Spleen (tissue), 11 donors: ENCODE results near the gene MEI1. TPM values are rescaled to one million over a fixed set of nuclear protein-coding genes. Genes with fewer than 3 reads are reported as not detected.
"Not testable (repeated sequence)": the region's sequence is repeated elsewhere in the genome, so short reads cannot be mapped to it uniquely, and the experiment has no call there.

ENCODE experiments used
- DNase-seq: peaks from one replicate; pipeline ENCODE4 v3.0.0-alpha.2; 2020
- H3K27ac ChIP-seq, 8 donors: fragments of 200-600 bp; sonication (generic) in 7 of 8; 1 replicate in 4 of 8; 2 replicates in 4 of 8; pipeline versions ENCODE4 v1.5.0 to v1.8.0; 2016 to 2021; ENCODE audit warnings: inconsistent platforms in 4 of 8, mild to moderate bottlenecking in 4 of 8, moderate library complexity in 1 of 8
- H3K27me3 ChIP-seq, 7 donors: fragments of 200-600 bp; sonication (generic) in 6 of 7; replicated peaks in 1 of 7; 1 replicate in 4 of 7; 2 replicates in 3 of 7; pipeline versions ENCODE4 v1.5.0 to v1.8.0; 2016 to 2021; ENCODE audit warnings: inconsistent platforms in 3 of 7, mild to moderate bottlenecking in 1 of 7
- H3K36me3 ChIP-seq, 6 donors: fragments of 200-600 bp; sonication (generic) in 5 of 6; 1 replicate in 4 of 6; 2 replicates in 2 of 6; pipeline versions ENCODE4 v1.5.0 to v1.8.0; 2016 to 2021; ENCODE audit warnings: inconsistent platforms in 2 of 6
- H3K4me1 ChIP-seq, 6 donors: fragments of 200-600 bp; sonication (generic) in 5 of 6; 1 replicate in 3 of 6; 2 replicates in 3 of 6; pipeline versions ENCODE4 v1.5.0 to v1.8.0; 2016 to 2021; ENCODE audit warnings: inconsistent platforms in 3 of 6
- H3K4me3 ChIP-seq, 8 donors: fragments of 200-600 bp; sonication (generic) in 7 of 8; 1 replicate in 4 of 8; 2 replicates in 4 of 8; pipeline versions ENCODE4 v1.5.0 to v1.8.0; 2016 to 2021; ENCODE audit warnings: inconsistent platforms in 4 of 8, mild to moderate bottlenecking in 4 of 8, moderate library complexity in 2 of 8
- H3K9me3 ChIP-seq, 8 donors: fragments of 200-600 bp; sonication (generic) in 7 of 8; 1 replicate in 4 of 8; 2 replicates in 4 of 8; pipeline versions ENCODE4 v1.5.0 to v1.8.0; 2016 to 2021; ENCODE audit warnings: inconsistent platforms in 4 of 8
- POLR2A ChIP-seq, 3 donors: fragments of 450-650 bp; IDR thresholded peaks; one replicate each; pipeline ENCODE4 v1.5.1; 2017; ENCODE audit warnings: antibody characterized with exemption in 3 of 3, mild to moderate bottlenecking in 1 of 3
- POLR2AphosphoS5 ChIP-seq, 3 donors: sonication (generic); formaldehyde crosslinking; IDR thresholded peaks; one replicate each; pipeline ENCODE4 v1.5.1; 2017; ENCODE audit warnings: antibody characterized with exemption in 3 of 3
- WGBS, 5 donors: extraction: QIAGEN DNeasy Blood & Tissue Kit in 3 of 5; methylation state at CpG; one replicate each; pipeline versions ENCODE4 v1.1.5 to v1.1.7; 2013 to 2018; 5-methylcytosine and 5-hydroxymethylcytosine counted together
- intact Hi-C: fragments of 100-400 bp; cut with DNase I; formaldehyde crosslinking; loops from one replicate; pipeline ENCODE4 v1.15.0; 2023; ENCODE audit warnings: low total_unique reads
- polyA plus RNA-seq, 3 donors: library from polyadenylated mRNA; stranded (reverse); fragments of 200-250 nt; gene quantifications; one replicate each; pipeline ENCODE4 v1.2.1, GENCODE V29; 2013
- total RNA-seq, 7 donors: library from RNA; depleted of rRNA in 3 of 7; stranded (reverse); fragments of >200 nt in 3 of 7; fragmentation: NEBNext Ultra II Directional in 4 of 7; extraction: Animal tissue kit (Norgen Biotek cat#: 25700) in 4 of 7; gene quantifications; one replicate each; pipeline versions ENCODE4 v1.1.0 to v1.2.1, GENCODE V29; 2016 to 2021
- TF ChIP-seq, protein P1 (sequence below), 11 experiments: fragments of 200-600 bp in 7 of 11; fragments of 450-650 bp in 4 of 11; sonication (generic) in 4 of 11; IDR thresholded peaks in 8 of 11; conservative IDR thresholded peaks in 3 of 11; 1 replicate in 7 of 11; 2 replicates in 4 of 11; pipeline versions ENCODE4 v1.4.0 to v1.8.0; 2016 to 2021; ENCODE audit warnings: antibody characterized with exemption in 11 of 11, inconsistent platforms in 4 of 11, mild to moderate bottlenecking in 1 of 11
- donor health status: healthy with polysubstance abuse.
- donor health status: DM: no; HTN: no; CAD: no; lungs with moderate emphysema.
- donor health status: DM: no; HTN: no; CAD: no.
- donor health status: Bipolar disorder and iron deficiency.
- donor health status: healthy.
- donor health status: DM: no; HTN: no; CAD: no.
- donor health status: DM: yes; HTN: yes; CAD: no.

The MEI1 gene
- total and polyA plus RNA-seq, 10 donors = 17.7 to 56.5 (median 22.1) TPM

DNA sequence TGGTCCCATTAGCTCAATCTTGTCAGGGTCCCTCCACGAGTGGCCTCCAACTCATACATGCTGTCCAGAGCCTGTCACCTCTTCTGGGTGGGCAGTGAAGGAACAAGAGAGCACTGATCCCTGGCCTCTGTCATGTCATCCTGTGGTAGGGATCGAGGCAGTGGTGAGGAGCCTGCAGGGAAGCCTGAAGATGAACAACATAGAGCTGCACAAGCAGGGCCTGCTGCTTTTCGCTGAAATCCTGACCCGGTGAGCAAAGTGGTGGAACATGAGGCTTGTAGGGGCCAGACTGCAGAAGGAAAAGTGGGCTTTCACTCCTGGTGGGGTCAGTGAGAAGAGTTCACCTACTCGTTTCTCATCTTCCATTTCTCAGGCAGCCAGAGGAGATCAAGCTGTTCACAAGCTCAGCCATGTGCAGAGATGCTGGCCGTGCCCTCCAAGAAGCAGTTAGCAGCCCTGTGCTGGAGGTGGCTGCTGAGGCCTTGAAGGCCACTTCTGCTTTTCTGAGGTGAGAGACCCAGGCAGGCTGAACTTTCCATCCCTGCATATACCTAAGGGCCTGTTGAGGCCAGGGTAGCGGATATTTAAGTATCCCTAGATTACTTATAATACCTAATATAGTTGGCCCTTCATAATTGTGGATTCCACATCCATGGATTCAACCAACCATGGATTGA, 32.9 kb downstream of the MEI1 start:
- no peaks in the 10 kb centered on the region for H3K36me3 ChIP-seq
- intact Hi-C loops = no loop called here
- DNase-seq = peak; percentile 79
- H3K4me3 ChIP-seq = no peak overlapping the region
- H3K9me3 ChIP-seq = no peaks in the 10 kb centered on the region
- no peak overlapping the region for H3K27ac ChIP-seq
- no peaks in the 10 kb centered on the region for H3K27me3 ChIP-seq
- TF ChIP-seq POLR2A (IDR thresholded peaks at IDR 0.05) (no peak), POLR2AphosphoS5 (IDR thresholded peaks at IDR 0.05) (no peak)
- TF ChIP-seq, protein P1, sequence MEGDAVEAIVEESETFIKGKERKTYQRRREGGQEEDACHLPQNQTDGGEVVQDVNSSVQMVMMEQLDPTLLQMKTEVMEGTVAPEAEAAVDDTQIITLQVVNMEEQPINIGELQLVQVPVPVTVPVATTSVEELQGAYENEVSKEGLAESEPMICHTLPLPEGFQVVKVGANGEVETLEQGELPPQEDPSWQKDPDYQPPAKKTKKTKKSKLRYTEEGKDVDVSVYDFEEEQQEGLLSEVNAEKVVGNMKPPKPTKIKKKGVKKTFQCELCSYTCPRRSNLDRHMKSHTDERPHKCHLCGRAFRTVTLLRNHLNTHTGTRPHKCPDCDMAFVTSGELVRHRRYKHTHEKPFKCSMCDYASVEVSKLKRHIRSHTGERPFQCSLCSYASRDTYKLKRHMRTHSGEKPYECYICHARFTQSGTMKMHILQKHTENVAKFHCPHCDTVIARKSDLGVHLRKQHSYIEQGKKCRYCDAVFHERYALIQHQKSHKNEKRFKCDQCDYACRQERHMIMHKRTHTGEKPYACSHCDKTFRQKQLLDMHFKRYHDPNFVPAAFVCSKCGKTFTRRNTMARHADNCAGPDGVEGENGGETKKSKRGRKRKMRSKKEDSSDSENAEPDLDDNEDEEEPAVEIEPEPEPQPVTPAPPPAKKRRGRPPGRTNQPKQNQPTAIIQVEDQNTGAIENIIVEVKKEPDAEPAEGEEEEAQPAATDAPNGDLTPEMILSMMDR (IDR thresholded peaks at IDR 0.05 in 8 of 11, conservative IDR thresholded peaks at IDR 0.05 in 3 of 11) = no peak
- 69 to 92% (median 82%) methylated on average over 6 to 7 of the region's 7 CpGs for WGBS, 5 donors
- no peaks in the 10 kb centered on the region for H3K4me1 ChIP-seq

DNA sequence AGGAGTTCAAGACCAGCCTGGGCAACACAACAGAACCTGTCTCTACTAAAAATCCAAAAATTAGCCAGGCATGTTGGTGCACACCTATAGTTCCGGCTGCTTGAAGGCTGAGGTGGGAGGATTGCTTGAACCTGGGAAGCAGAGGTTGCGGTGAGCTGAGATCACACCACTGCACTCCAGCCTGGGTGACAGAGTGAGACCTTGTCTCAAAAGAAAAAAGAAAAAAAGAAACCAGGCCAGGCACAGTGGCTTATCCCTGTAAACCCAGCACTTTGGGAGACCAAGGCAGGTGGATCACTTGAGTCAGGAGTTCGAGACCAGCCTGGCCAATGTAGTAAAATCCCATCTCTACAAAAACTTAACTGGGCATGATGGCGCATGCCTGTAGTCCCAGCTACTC, 33.9 kb downstream of the MEI1 start:
- DNase-seq, intact Hi-C loops, H3K27ac ChIP-seq, H3K4me3 ChIP-seq, H3K4me1 ChIP-seq, H3K27me3 ChIP-seq, H3K36me3 ChIP-seq, H3K9me3 ChIP-seq: not testable (repeated sequence)
- WGBS, 5 donors = 86 to 99% (median 95%) methylated on average over 4 of the region's 4 CpGs

- Histone ChIP-seq H3K9me3 (no peaks in the 10 kb centered on the region), H3K4me1 (no peaks in the 10 kb centered on the region), H3K36me3 (no peaks in the 10 kb centered on the region), H3K27ac (no peak overlapping the region), H3K4me3 (no peak overlapping the region), H3K27me3 (no peaks in the 10 kb centered on the region)
- WGBS, 5 donors = 81 to 93% (median 84%) methylated on average over 3 of the region's 3 CpGs
- TF ChIP-seq, protein P1 (IDR thresholded peaks at IDR 0.05 in 8 of 11, conservative IDR thresholded peaks at IDR 0.05 in 3 of 11) = no peak
- TF ChIP-seq POLR2A (IDR thresholded peaks at IDR 0.05) (no peak), POLR2AphosphoS5 (IDR thresholded peaks at IDR 0.05) (no peak)
- intact Hi-C loops = no loop called here
- DNase-seq = no peak
Observed at GRCh38 chr22:41739576-41739975, 40.3 kb downstream of the MEI1 start.

DNA sequence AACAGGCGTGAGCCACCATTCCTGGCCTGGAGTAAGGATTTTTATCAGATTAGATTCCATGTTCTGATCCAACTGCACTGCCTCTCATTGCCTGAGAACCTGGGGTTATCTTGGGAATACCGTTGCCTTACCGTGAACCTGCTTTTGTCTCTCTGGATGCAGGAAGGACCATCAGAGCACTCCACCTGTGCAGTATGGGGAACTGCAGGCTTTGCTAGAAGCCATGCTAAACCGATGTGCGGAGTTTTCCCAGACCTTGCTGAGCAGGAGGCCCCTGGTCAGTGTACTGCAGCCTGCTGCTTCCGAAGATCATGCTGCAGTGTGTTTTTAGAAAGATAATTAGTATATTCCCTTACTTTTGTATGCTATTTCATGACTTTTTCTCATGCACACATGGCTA, 43.6 kb downstream of the MEI1 start:
- peaks cover 0 to 23% (median 13%) of the 10 kb centered on the region in 6 donors for H3K4me1 ChIP-seq
- intact Hi-C loops = no loop called here
- DNase-seq = no peak
- TF ChIP-seq POLR2AphosphoS5 (IDR thresholded peaks at IDR 0.05) (no peak), POLR2A (IDR thresholded peaks at IDR 0.05) (no peak)
- TF ChIP-seq, protein P1 (IDR thresholded peaks at IDR 0.05 in 8 of 11, conservative IDR thresholded peaks at IDR 0.05 in 3 of 11) = no peak
- no peaks in the 10 kb centered on the region for H3K9me3 ChIP-seq
- H3K36me3 ChIP-seq = no peaks in the 10 kb centered on the region
- H3K27ac ChIP-seq = no peak overlapping the region
- WGBS, 5 donors = 64 to 75% (median 67%) methylated on average over 6 of the region's 6 CpGs
- no peaks in the 10 kb centered on the region for H3K27me3 ChIP-seq
- no peak overlapping the region for H3K4me3 ChIP-seq
